Nephron (organoid): ENCODE data around the gene NXPE4.
"Not testable (repeated sequence)": the region's sequence is repeated elsewhere in the genome, so short reads cannot be mapped to it uniquely, and the experiment has no call there.

ENCODE experiments used
- H3K27ac Mint-ChIP-seq, 3 experiments: 2 replicates each; pipeline ENCODE4 v1.8.0; 2020; ENCODE audit warnings: mixed read lengths in 3 of 3, mild to moderate bottlenecking in 2 of 3, moderate library complexity in 1 of 3
- H3K27me3 Mint-ChIP-seq: 2 replicates; pipeline ENCODE4 v1.8.0; 2021; ENCODE audit warnings: low read depth, mild to moderate bottlenecking, moderate library complexity, mixed read lengths
- H3K36me3 Mint-ChIP-seq: 2 replicates; pipeline ENCODE4 v1.8.0; 2020; ENCODE audit warnings: low read depth, mixed read lengths
- H3K4me1 Mint-ChIP-seq: 2 replicates; pipeline ENCODE4 v1.8.0; 2020; ENCODE audit warnings: mixed read lengths
- H3K4me3 Mint-ChIP-seq, 3 experiments: 2 replicates each; pipeline ENCODE4 v1.8.0; 2020; ENCODE audit warnings: mild to moderate bottlenecking in 3 of 3, mixed read lengths in 3 of 3, moderate library complexity in 2 of 3
- H3K9me3 Mint-ChIP-seq: 2 replicates; pipeline ENCODE4 v1.8.0; 2020; ENCODE audit warnings: mixed read lengths
- CTCF ChIP-seq, 3 experiments: fragments of 200-600 bp; sonication (generic); IDR thresholded peaks; one replicate each; pipeline ENCODE4 v1.5.0; 2021; ENCODE audit warnings: antibody characterized with exemption in 3 of 3; ENCODE audit not compliant: unreplicated experiment in 3 of 3

NXPE4 gene

GRCh38 chr11:114610984-114611944 is 15.7 kb upstream of the NXPE4 start:
- H3K4me1 Mint-ChIP-seq, result no peaks in the 10 kb centered on the region
- H3K9me3 Mint-ChIP-seq, result peaks cover 42% of the 10 kb centered on the region
- TF ChIP-seq CTCF (IDR thresholded peaks at IDR 0.05; ENCODE audit: unreplicated experiment in 3 of 3), result no peak
- no peaks in the 10 kb centered on the region for H3K36me3 Mint-ChIP-seq
- H3K4me3 Mint-ChIP-seq, result no peak overlapping the region
- H3K27ac Mint-ChIP-seq, result no peak overlapping the region
- no peaks in the 10 kb centered on the region for H3K27me3 Mint-ChIP-seq

- TF ChIP-seq CTCF (IDR thresholded peaks at IDR 0.05; ENCODE audit: unreplicated experiment in 3 of 3), result no peak
- no peak overlapping the region for H3K27ac Mint-ChIP-seq
- no peaks in the 10 kb centered on the region for H3K4me1 Mint-ChIP-seq
- H3K27me3 Mint-ChIP-seq, result no peaks in the 10 kb centered on the region
- H3K9me3 Mint-ChIP-seq, result peaks cover 39% of the 10 kb centered on the region
- H3K4me3 Mint-ChIP-seq, result no peak overlapping the region
- no peaks in the 10 kb centered on the region for H3K36me3 Mint-ChIP-seq
These were observed 15.0 kb upstream of the NXPE4 start for GRCh38 chr11:114610550-114610949.

GRCh38 chr11:114609429-114609828 is 13.8 kb upstream of the NXPE4 start:
- no peaks in the 10 kb centered on the region for H3K4me1 Mint-ChIP-seq
- H3K27ac Mint-ChIP-seq, result no peak overlapping the region
- H3K4me3 Mint-ChIP-seq, result no peak overlapping the region
- peaks cover 42% of the 10 kb centered on the region for H3K9me3 Mint-ChIP-seq
- no peak for TF ChIP-seq CTCF (IDR thresholded peaks at IDR 0.05; ENCODE audit: unreplicated experiment in 3 of 3)
- H3K27me3 Mint-ChIP-seq, result no peaks in the 10 kb centered on the region
- no peaks in the 10 kb centered on the region for H3K36me3 Mint-ChIP-seq

DNA sequence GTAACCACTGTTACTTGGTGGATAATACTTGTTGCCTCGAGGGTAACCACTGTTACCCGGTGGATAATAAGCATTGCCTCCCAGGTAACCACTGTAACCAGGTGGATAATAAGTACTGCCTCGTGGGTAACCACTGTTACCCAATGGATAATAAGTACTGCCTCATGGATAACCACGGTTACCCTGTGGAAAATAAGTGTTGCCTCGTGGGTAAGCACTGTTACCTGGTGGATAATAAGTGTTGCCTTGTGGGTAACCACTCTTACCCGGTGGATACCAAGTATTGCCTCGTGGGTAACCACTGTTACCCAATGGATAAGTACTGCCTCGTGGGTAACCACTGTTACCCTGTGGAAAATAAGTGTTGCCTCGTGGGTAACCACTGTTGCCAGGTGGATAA is 13.0 kb upstream of the NXPE4 start:
- peaks cover 40% of the 10 kb centered on the region for H3K9me3 Mint-ChIP-seq
- not testable (repeated sequence) for H3K27ac Mint-ChIP-seq, H3K36me3 Mint-ChIP-seq, H3K4me3 Mint-ChIP-seq, H3K27me3 Mint-ChIP-seq, H3K4me1 Mint-ChIP-seq

DNA sequence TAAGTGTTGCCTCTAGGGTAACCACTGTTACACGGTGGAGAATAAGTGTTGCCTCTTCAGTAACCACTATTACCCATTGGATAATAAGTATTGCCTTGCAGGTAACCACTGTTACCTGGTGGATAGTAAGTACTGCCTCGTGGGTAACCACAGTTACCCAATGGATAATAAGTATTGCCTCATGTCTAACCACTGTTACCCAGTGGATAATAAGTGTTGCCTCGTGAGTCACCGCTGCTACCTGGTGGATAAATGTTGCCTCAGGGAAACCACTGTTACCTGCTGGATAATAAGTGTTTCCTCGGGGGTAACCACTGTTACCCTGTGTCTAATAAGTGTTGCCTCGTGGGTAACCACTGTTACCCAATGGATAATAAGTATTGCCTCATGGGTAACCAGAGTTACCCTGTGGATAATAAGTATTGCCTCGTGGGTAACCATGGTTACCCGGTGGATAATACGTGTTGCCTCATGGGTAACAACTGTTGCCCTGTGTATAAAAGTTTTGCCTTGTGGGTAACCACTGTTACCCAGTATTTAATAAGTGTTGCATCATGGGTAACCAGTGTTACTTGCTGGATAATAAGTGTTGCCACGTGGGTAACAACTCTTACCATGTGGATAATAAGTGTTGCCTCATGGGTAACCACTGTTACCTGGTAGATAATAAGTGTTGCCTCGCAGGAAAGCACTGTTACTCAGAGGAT is 12.3 kb upstream of the NXPE4 start:
- no peak for TF ChIP-seq CTCF (IDR thresholded peaks at IDR 0.05; ENCODE audit: unreplicated experiment in 3 of 3)
- H3K4me3 Mint-ChIP-seq, result no peak overlapping the region
- peaks cover 39% of the 10 kb centered on the region for H3K9me3 Mint-ChIP-seq
- no peaks in the 10 kb centered on the region for H3K27me3 Mint-ChIP-seq
- H3K36me3 Mint-ChIP-seq, result no peaks in the 10 kb centered on the region
- no peaks in the 10 kb centered on the region for H3K4me1 Mint-ChIP-seq
- H3K27ac Mint-ChIP-seq, result no peak overlapping the region

DNA sequence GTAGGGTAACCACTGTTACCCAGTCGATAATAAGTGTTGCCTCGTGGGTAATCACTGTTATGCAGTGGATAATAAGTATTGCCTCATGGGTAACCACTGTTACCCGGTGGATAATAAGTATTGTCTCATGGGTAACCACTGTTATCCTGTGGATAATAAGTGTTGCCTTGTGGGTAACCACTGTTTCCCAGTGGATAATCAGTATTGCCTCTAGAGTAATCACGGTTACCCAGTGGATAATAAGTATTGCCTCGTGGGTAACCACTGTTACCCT is 11.2 kb upstream of the NXPE4 start:
- not testable (repeated sequence) for H3K27me3 Mint-ChIP-seq, H3K27ac Mint-ChIP-seq, H3K4me3 Mint-ChIP-seq, H3K4me1 Mint-ChIP-seq, H3K36me3 Mint-ChIP-seq
- H3K9me3 Mint-ChIP-seq, result peaks cover 36% of the 10 kb centered on the region
